ENCODE measurements around the gene LYZL1. TPM values are rescaled to one million over a fixed set of nuclear protein-coding genes. Genes with fewer than 3 reads are reported as not detected.

Gene LYZL1
- total and polyA plus RNA-seq, 2 of the 8 experiments (the other 6 are each of a cell fraction or from before 2014, with no cell fraction given) = not detected

- no peak overlapping the region for H3K56ac ChIP-seq (replicated peaks; ENCODE audit: insufficient read length, low read depth, low read length)
- H2BK5ac ChIP-seq (ENCODE audit: low read depth, low read length) = no peak overlapping the region
- H3K23ac ChIP-seq (ENCODE audit: insufficient read length) = no peak overlapping the region
- H3K9me3 ChIP-seq (ENCODE audit: insufficient read depth in 2 of 2, low read depth in 1 of 2, low read length in 1 of 2) = no peaks in the 10 kb centered on the region
- H4K5ac ChIP-seq (ENCODE audit: insufficient read length, low read depth, low read length) = no peak overlapping the region
- H2AFZ ChIP-seq (ENCODE audit: low read length) = no peak overlapping the region
- FAIRE-seq (no peak), DNase-seq (ENCODE audit: low read depth in 1 of 2, low spot score in 2 of 2) (no peak)
- no peak for TF ChIP-seq RBBP5 (IDR thresholded peaks at IDR 0.05; ENCODE audit: borderline replicate concordance, low read depth, low read length)
- no peak overlapping the region for H4K8ac ChIP-seq (ENCODE audit: extremely low read depth, insufficient read depth, low read length)
- H3K27ac ChIP-seq (ENCODE audit: low read depth, low read length) = no peak overlapping the region
- no peak overlapping the region for H3K14ac ChIP-seq (ENCODE audit: insufficient read length)
- H3K79me1 ChIP-seq (ENCODE audit: low read depth, low read length) = no peaks in the 10 kb centered on the region
- H2BK15ac ChIP-seq (ENCODE audit: low read length) = no peak overlapping the region
- no peaks in the 10 kb centered on the region for H3K23me2 ChIP-seq (ENCODE audit: low read depth, low read length)
- POLR2A ChIA-PET (ENCODE audit: partially characterized antibody) = no interaction called here
- no peak overlapping the region for H2AK5ac ChIP-seq (ENCODE audit: low read depth, low read length)
- CTCF ChIA-PET (ENCODE audit: partially characterized antibody) = no interaction called here
- H3K4me3 ChIP-seq (ENCODE audit: extremely low read depth in 1 of 4, insufficient read depth in 2 of 4, low read depth in 3 of 4, low read length in 4 of 4) = no peak overlapping the region
- H4K91ac ChIP-seq (replicated peaks; ENCODE audit: insufficient read length, low read length) = no peak overlapping the region
- no peak overlapping the region for H2BK20ac ChIP-seq (ENCODE audit: low read length)
- no peak overlapping the region for H3K9ac ChIP-seq (replicated peaks in 1 of 4; ENCODE audit: extremely low read depth in 1 of 4, low read depth in 3 of 4, low read length in 3 of 4)
- no peaks in the 10 kb centered on the region for H3K27me3 ChIP-seq (replicated peaks in 1 of 4; ENCODE audit: control insufficient read depth in 3 of 4, extremely low read depth in 1 of 4, insufficient read depth in 3 of 4, low read length in 3 of 4)
- H3K18ac ChIP-seq (ENCODE audit: extremely low read depth, low read length) = no peak overlapping the region
- H2BK120ac ChIP-seq (replicated peaks; ENCODE audit: low read depth, low read length) = no peak overlapping the region
- H3K4me2 ChIP-seq (ENCODE audit: insufficient read depth in 1 of 2, low read depth in 2 of 2, low read length in 2 of 2) = no peak overlapping the region
- no peak overlapping the region for H2BK12ac ChIP-seq (ENCODE audit: low read depth, low read length)
- WGBS, 2 experiments (ENCODE audit: extremely low coverage in 1 of 2, insufficient coverage in 1 of 2, insufficient read length in 1 of 2, insufficient replicate concordance in 2 of 2, low coverage in 1 of 2, low lambda C conversion rate in 2 of 2, missing lambda C conversion rate in 1 of 2) = 88% methylated on average over 12 of the region's 12 CpGs; no CpG with 5 or more reads in 1 of the 2 experiments
- no peak overlapping the region for H3K4ac ChIP-seq (replicated peaks; ENCODE audit: insufficient read length, low read depth, low read length)
- no peaks in the 10 kb centered on the region for H3K4me1 ChIP-seq (replicated peaks in 1 of 4; ENCODE audit: control insufficient read depth in 3 of 4, insufficient read depth in 4 of 4, low read length in 3 of 4)
- H3K36me3 ChIP-seq (ENCODE audit: control insufficient read depth in 2 of 4, insufficient read depth in 4 of 4, low read length in 3 of 4) = no peaks in the 10 kb centered on the region
- no peaks in the 10 kb centered on the region for H3K79me2 ChIP-seq (ENCODE audit: control insufficient read depth in 1 of 2, insufficient read depth in 2 of 2, low read length in 2 of 2)
- H4K20me1 ChIP-seq (replicated peaks in 1 of 2; ENCODE audit: control insufficient read depth in 1 of 2, insufficient read depth in 2 of 2, low read length in 2 of 2) = no peaks in the 10 kb centered on the region
Measured at GRCh38 chr10:29279779-29280487, 8.9 kb upstream of the LYZL1 start.

Data from H1 (cell line).